WTC11 (cell line): ENCODE data around the gene PCBP1. TPM values are rescaled to one million over a fixed set of nuclear protein-coding genes. Genes with fewer than 3 reads are reported as not detected.

Experiments used
- ATAC-seq: fragments of 200-7000 bp; cut with Tn5 transposase; 2 replicates; pipeline ENCODE4 v1.10.0; 2021; ENCODE audit warnings: mild to moderate bottlenecking, moderate library complexity
- CTCF ChIA-PET: fragments of 300-600 bp; sonication (Branson Sonifier 250); formaldehyde crosslinking; loops from one replicate; lab custom pipeline; 2021; ENCODE audit warnings: antibody characterized with exemption; lab: Charles Lee
- POLR2A ChIA-PET: fragments of 350-600 bp; sonication (Branson Sonifier 250); formaldehyde crosslinking; loops from one replicate; lab custom pipeline; 2021; ENCODE audit warnings: antibody characterized with exemption; lab: Charles Lee
- DNase-seq: peaks from one replicate; pipeline ENCODE4 v3.0.0; 2021; ENCODE audit warnings: low spot score
- H3K27ac Mint-ChIP-seq: 2 replicates; pipeline ENCODE4 v1.8.0; 2021; ENCODE audit warnings: mixed read lengths
- H3K27me3 Mint-ChIP-seq: 2 replicates; pipeline ENCODE4 v1.8.0; 2021; ENCODE audit warnings: low read depth, mild to moderate bottlenecking, moderate library complexity, mixed read lengths
- H3K36me3 Mint-ChIP-seq: 2 replicates; pipeline ENCODE4 v1.8.0; 2021; ENCODE audit warnings: mixed read lengths
- H3K4me1 Mint-ChIP-seq: 2 replicates; pipeline ENCODE4 v1.8.0; 2022; ENCODE audit warnings: mixed read lengths
- H3K4me3 Mint-ChIP-seq: 2 replicates; pipeline ENCODE4 v1.8.0; 2021; ENCODE audit warnings: mild to moderate bottlenecking, moderate library complexity, mixed read lengths
- H3K9me3 Mint-ChIP-seq: 2 replicates; pipeline ENCODE4 v1.8.0; 2021; ENCODE audit warnings: mixed read lengths
- AR ChIP-seq: fragments of 250-450 bp; sonication (Bioruptor Pico); IDR thresholded peaks from 2 replicates; pipeline ENCODE4 v1.9.0; 2021; ENCODE audit warnings: mild to moderate bottlenecking
- ATF1 ChIP-seq: sonication (generic); formaldehyde crosslinking; IDR thresholded peaks from 2 replicates; pipeline ENCODE4 v1.8.1; 2023; ENCODE audit warnings: mild to moderate bottlenecking, moderate library complexity, missing genetic modification reagents
- IRF2 ChIP-seq: sonication (generic); formaldehyde crosslinking; IDR thresholded peaks from 2 replicates; pipeline ENCODE4 v1.8.0; 2022; ENCODE audit warnings: low read depth, missing genetic modification reagents, borderline replicate concordance
- JAZF1 ChIP-seq: fragments of 250-450 bp; sonication (Bioruptor Pico); IDR thresholded peaks from 2 replicates; pipeline ENCODE4 v1.9.0; 2021; ENCODE audit warnings: moderate library complexity, mild to moderate bottlenecking, inconsistent platforms
- PRDM15 ChIP-seq: sonication (generic); formaldehyde crosslinking; IDR thresholded peaks from 2 replicates; pipeline ENCODE4 v1.8.0; 2022; ENCODE audit warnings: missing genetic modification reagents
- RELA ChIP-seq: sonication (generic); formaldehyde crosslinking; IDR thresholded peaks from 2 replicates; pipeline ENCODE4 v1.8.1; 2022; ENCODE audit warnings: missing genetic modification reagents, mild to moderate bottlenecking, borderline replicate concordance
- ZMAT4 ChIP-seq: fragments of 250-450 bp; sonication (Bioruptor Pico); IDR thresholded peaks from 2 replicates; pipeline ENCODE4 v1.9.0; 2021; ENCODE audit warnings: mild to moderate bottlenecking
- total RNA-seq: library from RNA; stranded (reverse); gene quantifications from 3 replicates; pipeline ENCODE4 v1.2.3, GENCODE V29; 2021
- TF ChIP-seq, protein P1 (sequence below): sonication (generic); formaldehyde crosslinking; IDR thresholded peaks from 2 replicates; pipeline ENCODE4 v1.8.0; 2022; ENCODE audit warnings: mild to moderate bottlenecking, missing genetic modification reagents
- TF ChIP-seq, protein P2 (sequence below): fragments of 200-600 bp; IDR thresholded peaks from 2 replicates; pipeline ENCODE4 v1.8.0; 2022; ENCODE audit warnings: antibody characterized with exemption
- TF ChIP-seq, protein P3 (sequence below): sonication (generic); formaldehyde crosslinking; IDR thresholded peaks from 2 replicates; pipeline ENCODE4 v1.8.1; 2022; ENCODE audit warnings: low read depth, mild to moderate bottlenecking, moderate library complexity, missing genetic modification reagents, borderline replicate concordance
- TF ChIP-seq, protein P4 (sequence below): sonication (generic); formaldehyde crosslinking; conservative IDR thresholded peaks from 2 replicates; pipeline ENCODE4 v1.8.1; 2022; ENCODE audit warnings: mild to moderate bottlenecking, missing genetic modification reagents
- TF ChIP-seq, protein P5 (sequence below): sonication (generic); formaldehyde crosslinking; IDR thresholded peaks from 2 replicates; pipeline ENCODE4 v1.8.1; 2023; ENCODE audit warnings: mild to moderate bottlenecking, missing genetic modification reagents, borderline replicate concordance

Gene PCBP1
- total RNA-seq, 1 experiment from 2014 or later = 489 TPM

GRCh38 chr2:70043252-70043875, 43.9 kb upstream of the PCBP1 start (continued):
- TF ChIP-seq, protein P1, sequence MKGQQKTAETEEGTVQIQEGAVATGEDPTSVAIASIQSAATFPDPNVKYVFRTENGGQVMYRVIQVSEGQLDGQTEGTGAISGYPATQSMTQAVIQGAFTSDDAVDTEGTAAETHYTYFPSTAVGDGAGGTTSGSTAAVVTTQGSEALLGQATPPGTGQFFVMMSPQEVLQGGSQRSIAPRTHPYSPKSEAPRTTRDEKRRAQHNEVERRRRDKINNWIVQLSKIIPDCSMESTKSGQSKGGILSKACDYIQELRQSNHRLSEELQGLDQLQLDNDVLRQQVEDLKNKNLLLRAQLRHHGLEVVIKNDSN (CRISPR knock-in tag) = no peak
- TF ChIP-seq, protein P2, sequence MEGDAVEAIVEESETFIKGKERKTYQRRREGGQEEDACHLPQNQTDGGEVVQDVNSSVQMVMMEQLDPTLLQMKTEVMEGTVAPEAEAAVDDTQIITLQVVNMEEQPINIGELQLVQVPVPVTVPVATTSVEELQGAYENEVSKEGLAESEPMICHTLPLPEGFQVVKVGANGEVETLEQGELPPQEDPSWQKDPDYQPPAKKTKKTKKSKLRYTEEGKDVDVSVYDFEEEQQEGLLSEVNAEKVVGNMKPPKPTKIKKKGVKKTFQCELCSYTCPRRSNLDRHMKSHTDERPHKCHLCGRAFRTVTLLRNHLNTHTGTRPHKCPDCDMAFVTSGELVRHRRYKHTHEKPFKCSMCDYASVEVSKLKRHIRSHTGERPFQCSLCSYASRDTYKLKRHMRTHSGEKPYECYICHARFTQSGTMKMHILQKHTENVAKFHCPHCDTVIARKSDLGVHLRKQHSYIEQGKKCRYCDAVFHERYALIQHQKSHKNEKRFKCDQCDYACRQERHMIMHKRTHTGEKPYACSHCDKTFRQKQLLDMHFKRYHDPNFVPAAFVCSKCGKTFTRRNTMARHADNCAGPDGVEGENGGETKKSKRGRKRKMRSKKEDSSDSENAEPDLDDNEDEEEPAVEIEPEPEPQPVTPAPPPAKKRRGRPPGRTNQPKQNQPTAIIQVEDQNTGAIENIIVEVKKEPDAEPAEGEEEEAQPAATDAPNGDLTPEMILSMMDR = no peak

GRCh38 chr2:70044290-70045040, 42.8 kb upstream of the PCBP1 start:
- Mint-ChIP-seq H3K27me3 (no peaks in the 10 kb centered on the region), H3K36me3 (peaks cover 16% of the 10 kb centered on the region), H3K27ac (no peak overlapping the region; the same call in 1 of the 2 replicates)
- POLR2A ChIA-PET = no interaction called here
- DNase-seq = no peak
- TF ChIP-seq, protein P3, sequence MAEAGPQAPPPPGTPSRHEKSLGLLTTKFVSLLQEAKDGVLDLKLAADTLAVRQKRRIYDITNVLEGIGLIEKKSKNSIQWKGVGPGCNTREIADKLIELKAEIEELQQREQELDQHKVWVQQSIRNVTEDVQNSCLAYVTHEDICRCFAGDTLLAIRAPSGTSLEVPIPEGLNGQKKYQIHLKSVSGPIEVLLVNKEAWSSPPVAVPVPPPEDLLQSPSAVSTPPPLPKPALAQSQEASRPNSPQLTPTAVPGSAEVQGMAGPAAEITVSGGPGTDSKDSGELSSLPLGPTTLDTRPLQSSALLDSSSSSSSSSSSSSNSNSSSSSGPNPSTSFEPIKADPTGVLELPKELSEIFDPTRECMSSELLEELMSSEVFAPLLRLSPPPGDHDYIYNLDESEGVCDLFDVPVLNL (CRISPR knock-in tag) = no peak
- TF ChIP-seq, all 79 proteins: peak for 0
- CTCF ChIA-PET = interaction anchor here (3.1 kb wide), 1 partner anchor 26 kb away, joined by 10 read pairs; no protein-coding TSS in a partner anchor
- ATAC-seq = no peak
- H3K4me3 Mint-ChIP-seq = no peak overlapping the region
- H3K9me3 Mint-ChIP-seq = no peaks in the 10 kb centered on the region
- peaks cover 13% of the 10 kb centered on the region for H3K4me1 Mint-ChIP-seq

GRCh38 chr2:70045405-70045804, 41.9 kb upstream of the PCBP1 start:
- no peak overlapping the region for H3K4me3 Mint-ChIP-seq
- H3K27me3 Mint-ChIP-seq = no peaks in the 10 kb centered on the region
- TF ChIP-seq JAZF1 (CRISPR knock-in tag) = no peak
- TF ChIP-seq IRF2 = no peak
- no peak for TF ChIP-seq ZMAT4 (CRISPR knock-in tag)
- TF ChIP-seq, protein P4, sequence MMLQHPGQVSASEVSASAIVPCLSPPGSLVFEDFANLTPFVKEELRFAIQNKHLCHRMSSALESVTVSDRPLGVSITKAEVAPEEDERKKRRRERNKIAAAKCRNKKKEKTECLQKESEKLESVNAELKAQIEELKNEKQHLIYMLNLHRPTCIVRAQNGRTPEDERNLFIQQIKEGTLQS (CRISPR knock-in tag) = no peak
- TF ChIP-seq, protein P5, sequence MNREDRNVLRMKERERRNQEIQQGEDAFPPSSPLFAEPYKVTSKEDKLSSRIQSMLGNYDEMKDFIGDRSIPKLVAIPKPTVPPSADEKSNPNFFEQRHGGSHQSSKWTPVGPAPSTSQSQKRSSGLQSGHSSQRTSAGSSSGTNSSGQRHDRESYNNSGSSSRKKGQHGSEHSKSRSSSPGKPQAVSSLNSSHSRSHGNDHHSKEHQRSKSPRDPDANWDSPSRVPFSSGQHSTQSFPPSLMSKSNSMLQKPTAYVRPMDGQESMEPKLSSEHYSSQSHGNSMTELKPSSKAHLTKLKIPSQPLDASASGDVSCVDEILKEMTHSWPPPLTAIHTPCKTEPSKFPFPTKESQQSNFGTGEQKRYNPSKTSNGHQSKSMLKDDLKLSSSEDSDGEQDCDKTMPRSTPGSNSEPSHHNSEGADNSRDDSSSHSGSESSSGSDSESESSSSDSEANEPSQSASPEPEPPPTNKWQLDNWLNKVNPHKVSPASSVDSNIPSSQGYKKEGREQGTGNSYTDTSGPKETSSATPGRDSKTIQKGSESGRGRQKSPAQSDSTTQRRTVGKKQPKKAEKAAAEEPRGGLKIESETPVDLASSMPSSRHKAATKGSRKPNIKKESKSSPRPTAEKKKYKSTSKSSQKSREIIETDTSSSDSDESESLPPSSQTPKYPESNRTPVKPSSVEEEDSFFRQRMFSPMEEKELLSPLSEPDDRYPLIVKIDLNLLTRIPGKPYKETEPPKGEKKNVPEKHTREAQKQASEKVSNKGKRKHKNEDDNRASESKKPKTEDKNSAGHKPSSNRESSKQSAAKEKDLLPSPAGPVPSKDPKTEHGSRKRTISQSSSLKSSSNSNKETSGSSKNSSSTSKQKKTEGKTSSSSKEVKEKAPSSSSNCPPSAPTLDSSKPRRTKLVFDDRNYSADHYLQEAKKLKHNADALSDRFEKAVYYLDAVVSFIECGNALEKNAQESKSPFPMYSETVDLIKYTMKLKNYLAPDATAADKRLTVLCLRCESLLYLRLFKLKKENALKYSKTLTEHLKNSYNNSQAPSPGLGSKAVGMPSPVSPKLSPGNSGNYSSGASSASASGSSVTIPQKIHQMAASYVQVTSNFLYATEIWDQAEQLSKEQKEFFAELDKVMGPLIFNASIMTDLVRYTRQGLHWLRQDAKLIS (CRISPR knock-in tag) = no peak
- no peak for TF ChIP-seq PRDM15
- TF ChIP-seq RELA = no peak
- TF ChIP-seq ATF1 = no peak
- TF ChIP-seq AR = no peak
- CTCF ChIA-PET = interaction anchor here (3.1 kb wide), 1 partner anchor 25 kb away, joined by 10 read pairs; no protein-coding TSS in a partner anchor
- H3K27ac Mint-ChIP-seq = peak overlapping the region; percentile 72; the same call in 1 of the 2 replicates
- POLR2A ChIA-PET = no interaction called here
- H3K4me1 Mint-ChIP-seq = peaks cover 7% of the 10 kb centered on the region; the same call in 1 of the 2 replicates
- H3K9me3 Mint-ChIP-seq = no peaks in the 10 kb centered on the region
- DNase-seq (no peak), ATAC-seq (no peak)
- H3K36me3 Mint-ChIP-seq = peaks cover 19% of the 10 kb centered on the region
